ENCODE measurements around the gene ZBTB48. TPM values are rescaled to one million over a fixed set of nuclear protein-coding genes. Genes with fewer than 3 reads are reported as not detected.
A peak's percentile ranks its signal among the peaks of the same experiment; 100 is the strongest.

Gene ZBTB48
- total RNA-seq (10 to 100 TPM in 7 of 9 donors, 1 to 10 TPM in 2; 6.4 to 23.1 (median 11.8) TPM), polyA plus RNA-seq (10 to 100 TPM; 12.4 to 17.0 TPM)
- long read RNA-seq, donor 1, partial matches to known transcripts: 3 of 17 reads
- long read RNA-seq, donor 1, other reads (novel, unspliced or antisense): 9 of 17 reads
- long read RNA-seq, donor 2, transcript ZBTB48-202 (11 exons, 2,293 nt): major isoform, 13 of 67 reads
- long read RNA-seq, donor 2, partial matches to known transcripts: 6 of 67 reads
- long read RNA-seq, donor 2, other reads (novel, unspliced or antisense): 48 of 67 reads
- long read RNA-seq, donor 3, partial matches to known transcripts: 1 of 10 reads
- long read RNA-seq, donor 3, other reads (novel, unspliced or antisense): 8 of 10 reads

DNA sequence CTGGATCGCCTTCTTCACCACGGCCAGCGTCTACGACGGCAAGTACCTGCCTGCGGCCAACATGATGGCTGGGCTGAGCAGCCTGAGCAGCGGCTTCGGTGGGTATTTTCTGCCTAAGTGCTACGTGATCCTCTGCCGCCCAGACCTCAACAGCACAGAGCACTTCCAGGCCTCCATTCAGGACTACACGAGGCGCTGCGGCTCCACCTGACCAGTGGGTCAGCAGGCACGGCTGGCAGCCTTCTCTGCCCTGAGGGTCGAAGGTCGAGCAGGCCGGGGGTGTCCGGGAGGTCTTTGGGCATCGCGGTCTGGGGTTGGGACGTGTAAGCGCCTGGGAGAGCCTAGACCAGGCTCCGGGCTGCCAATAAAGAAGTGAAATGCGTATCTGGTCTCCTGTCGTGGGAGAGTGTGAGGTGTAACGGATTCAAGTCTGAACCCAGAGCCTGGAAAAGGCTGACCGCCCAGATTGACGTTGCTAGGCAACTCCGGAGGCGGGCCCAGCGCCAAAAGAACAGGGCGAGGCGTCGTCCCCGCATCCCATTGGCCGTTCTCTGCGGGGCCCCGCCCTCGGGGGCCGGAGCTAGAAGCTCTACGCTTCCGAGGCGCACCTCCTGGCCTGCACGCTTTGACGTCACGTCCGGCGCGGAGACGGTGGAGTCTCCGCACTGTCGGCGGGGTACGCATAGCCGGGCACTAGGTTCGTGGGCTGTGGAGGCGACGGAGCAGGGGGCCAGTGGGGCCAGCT, at the start of gene ZBTB48:
Gene ZBTB48, plus strand, starts transcription at position 621 of the 745 bp plus-strand sequence. CDS start 616 bp downstream, outside the sequence.
- peaks cover 0 to 5% (median 0%) of the 10 kb centered on the region in 9 donors for H3K36me3 ChIP-seq
- H3K27me3 ChIP-seq: no peaks in the 10 kb centered on the region
- H3K27ac ChIP-seq: peak within 1 kb of the TSS; percentile 79 to 97 (median 91)
- 4 to 14% (median 11%) methylated on average over 43 to 58 of the region's 58 CpGs for WGBS, 4 donors
- TF ChIP-seq, protein P1, sequence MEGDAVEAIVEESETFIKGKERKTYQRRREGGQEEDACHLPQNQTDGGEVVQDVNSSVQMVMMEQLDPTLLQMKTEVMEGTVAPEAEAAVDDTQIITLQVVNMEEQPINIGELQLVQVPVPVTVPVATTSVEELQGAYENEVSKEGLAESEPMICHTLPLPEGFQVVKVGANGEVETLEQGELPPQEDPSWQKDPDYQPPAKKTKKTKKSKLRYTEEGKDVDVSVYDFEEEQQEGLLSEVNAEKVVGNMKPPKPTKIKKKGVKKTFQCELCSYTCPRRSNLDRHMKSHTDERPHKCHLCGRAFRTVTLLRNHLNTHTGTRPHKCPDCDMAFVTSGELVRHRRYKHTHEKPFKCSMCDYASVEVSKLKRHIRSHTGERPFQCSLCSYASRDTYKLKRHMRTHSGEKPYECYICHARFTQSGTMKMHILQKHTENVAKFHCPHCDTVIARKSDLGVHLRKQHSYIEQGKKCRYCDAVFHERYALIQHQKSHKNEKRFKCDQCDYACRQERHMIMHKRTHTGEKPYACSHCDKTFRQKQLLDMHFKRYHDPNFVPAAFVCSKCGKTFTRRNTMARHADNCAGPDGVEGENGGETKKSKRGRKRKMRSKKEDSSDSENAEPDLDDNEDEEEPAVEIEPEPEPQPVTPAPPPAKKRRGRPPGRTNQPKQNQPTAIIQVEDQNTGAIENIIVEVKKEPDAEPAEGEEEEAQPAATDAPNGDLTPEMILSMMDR (IDR thresholded peaks at IDR 0.05): no peak
- TF ChIP-seq POLR2A (IDR thresholded peaks at IDR 0.05): peak; percentile 92 to 95
- no peaks in the 10 kb centered on the region for H3K9me3 ChIP-seq
- peak; percentile 95 to 98 (median 98) for ATAC-seq
- H3K4me3 ChIP-seq: peak within 1 kb of the TSS; percentile 65 to 97 (median 83)
- intact Hi-C loops (cut with DNase I): loop anchor here in 1 of 10 donors (2.0 kb wide), 3 partner anchors 21 to 45 kb away; partner anchors contain the start of genes NOL9, TAS1R1 and THAP3
- peak; percentile 99 to 100 (median 100) for DNase-seq
- peaks cover 6 to 52% (median 35%) of the 10 kb centered on the region in 12 donors for H3K4me1 ChIP-seq

- Histone ChIP-seq H3K4me3 (no peak overlapping the region), H3K36me3 (peaks cover 8 to 97% (median 85%) of the 10 kb centered on the region in 9 donors), H3K27me3 (no peaks in the 10 kb centered on the region), H3K4me1 (peaks cover 0 to 5% (median 0%) of the 10 kb centered on the region in 12 donors), H3K9me3 (no peaks in the 10 kb centered on the region), H3K27ac (no peak overlapping the region)
- TF ChIP-seq, protein P1 (IDR thresholded peaks at IDR 0.05): no peak
- TF ChIP-seq POLR2A (IDR thresholded peaks at IDR 0.05): no peak
- DNase-seq (peak in 1 of 5 donors; percentile 24), ATAC-seq (no peak)
- intact Hi-C loops (cut with DNase I): no loop called here
- 95 to 98% (median 96%) methylated on average over 12 to 13 of the region's 13 CpGs for WGBS, 4 donors
Measured at GRCh38 chr1:6530504-6531160, 49.2 kb upstream of the ZBTB48 start.

GRCh38 chr1:6531996-6532395, 47.8 kb upstream of the ZBTB48 start:
- no peaks in the 10 kb centered on the region for H3K27me3 ChIP-seq
- WGBS, 4 donors: 81 to 91% (median 89%) methylated on average over 5 of the region's 5 CpGs
- intact Hi-C loops (cut with DNase I): no loop called here
- H3K4me3 ChIP-seq: no peak overlapping the region
- H3K36me3 ChIP-seq: peaks cover 5 to 92% (median 73%) of the 10 kb centered on the region in 9 donors
- H3K4me1 ChIP-seq: peaks cover 0 to 5% (median 0%) of the 10 kb centered on the region in 12 donors
- DNase-seq: peak in 1 of 5 donors; percentile 16
- TF ChIP-seq POLR2A (IDR thresholded peaks at IDR 0.05): no peak
- TF ChIP-seq, protein P1 (IDR thresholded peaks at IDR 0.05): no peak
- no peaks in the 10 kb centered on the region for H3K9me3 ChIP-seq
- ATAC-seq: no peak
- no peak overlapping the region for H3K27ac ChIP-seq

Measured in heart left ventricle (tissue), 16 donors.